Left lung (tissue), 10 donors: ENCODE results near the gene ZNF726. TPM values are rescaled to one million over a fixed set of nuclear protein-coding genes. Genes with fewer than 3 reads are reported as not detected.
A peak's percentile ranks its signal among the peaks of the same experiment; 100 is the strongest.

ENCODE experiments used
- ATAC-seq: fragments of 200-7000 bp; cut with Tn5 transposase; one replicate; pipeline ENCODE4 v1.9.1; 2020; ENCODE audit warnings: moderate library complexity
- DNase-seq, 4 donors: peaks; one replicate each; pipeline ENCODE4 v3.0.0-alpha.2; 2013 to 2020
- H3K27ac ChIP-seq, 2 donors: fragments of 200-600 bp; sonication (generic) in 1 of 2; one replicate each; pipeline versions ENCODE4 v1.5.0 to v1.8.0; 2020 to 2021
- H3K27me3 ChIP-seq, 2 donors: fragments of 200-600 bp; sonication (generic) in 1 of 2; one replicate each; pipeline versions ENCODE4 v1.5.0 to v1.8.0; 2020 to 2021
- H3K36me3 ChIP-seq, 2 donors: fragments of 200-600 bp; sonication (generic) in 1 of 2; one replicate each; pipeline versions ENCODE4 v1.5.0 to v1.8.0; 2020 to 2021
- H3K4me1 ChIP-seq, 2 donors: fragments of 200-600 bp; one replicate each; pipeline ENCODE4 v1.8.0; 2021
- H3K4me3 ChIP-seq, 2 donors: fragments of 200-600 bp; sonication (generic) in 1 of 2; one replicate each; pipeline versions ENCODE4 v1.5.0 to v1.8.0; 2020 to 2021; ENCODE audit warnings: mild to moderate bottlenecking in 1 of 2
- H3K9me3 ChIP-seq, 2 donors: fragments of 200-600 bp; sonication (generic) in 1 of 2; one replicate each; pipeline versions ENCODE4 v1.5.0 to v1.8.0; 2020 to 2021
- CTCF ChIP-seq, 2 donors: fragments of 200-600 bp; sonication (generic) in 1 of 2; IDR thresholded peaks; one replicate each; pipeline versions ENCODE4 v1.5.0 to v1.8.0; 2021; ENCODE audit warnings: antibody characterized with exemption in 2 of 2
- intact Hi-C, 2 donors: fragments of 100-400 bp; cut with DNase I; formaldehyde crosslinking; loops; one replicate each; pipeline versions ENCODE4 v1.11.2 to v1.14.2; 2022
- polyA plus RNA-seq, 6 donors: library from polyadenylated mRNA; unstranded; fragments of 120-200 nt; gene quantifications; one replicate each; pipeline ENCODE4 v1.2.1, GENCODE V29; 2013; ENCODE audit not compliant: insufficient read length in 6 of 6
- total RNA-seq, 2 donors: library from RNA; stranded (reverse); fragmentation: NEBNext Ultra II Directional; extraction: Animal tissue kit (Norgen Biotek cat#: 25700); gene quantifications; one replicate each; pipeline ENCODE4 v1.2.1, GENCODE V29; 2021
- donor health status: DM: no; HTN: yes; CAD: no.
- donor health status: DM: no; HTN: no; CAD: no.

Gene ZNF726
- total and polyA plus RNA-seq, 8 donors = 4.0 to 19.4 (median 13.2) TPM

DNA sequence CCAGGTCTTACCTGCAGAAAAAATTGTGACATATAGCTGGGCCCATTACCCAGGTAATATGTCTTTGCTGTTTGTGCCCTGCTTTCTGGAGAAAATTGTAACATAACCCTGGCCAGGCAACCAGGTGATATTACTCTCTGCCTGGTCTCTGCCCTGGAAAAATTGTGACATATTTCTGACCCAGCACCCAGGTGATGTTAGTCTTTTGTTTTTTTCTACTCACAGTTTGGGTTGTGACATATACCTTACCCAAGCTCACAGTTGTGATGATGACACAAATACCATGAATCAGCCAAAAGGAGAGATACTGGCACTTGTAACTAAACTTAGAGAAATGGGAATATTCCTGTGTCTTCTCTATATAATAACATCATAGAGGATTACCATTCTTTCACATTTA, 6.5 kb upstream of the ZNF726 start:
- no peaks in the 10 kb centered on the region for H3K36me3 ChIP-seq
- no peak overlapping the region for H3K4me3 ChIP-seq
- ATAC-seq (no peak), DNase-seq (no peak)
- no peak overlapping the region for H3K27ac ChIP-seq
- H3K9me3 ChIP-seq = peaks cover 0 to 46% of the 10 kb centered on the region in 2 donors
- intact Hi-C loops = no loop called here
- H3K4me1 ChIP-seq = no peaks in the 10 kb centered on the region
- no peaks in the 10 kb centered on the region for H3K27me3 ChIP-seq
- TF ChIP-seq CTCF (IDR thresholded peaks at IDR 0.05) = no peak

DNA sequence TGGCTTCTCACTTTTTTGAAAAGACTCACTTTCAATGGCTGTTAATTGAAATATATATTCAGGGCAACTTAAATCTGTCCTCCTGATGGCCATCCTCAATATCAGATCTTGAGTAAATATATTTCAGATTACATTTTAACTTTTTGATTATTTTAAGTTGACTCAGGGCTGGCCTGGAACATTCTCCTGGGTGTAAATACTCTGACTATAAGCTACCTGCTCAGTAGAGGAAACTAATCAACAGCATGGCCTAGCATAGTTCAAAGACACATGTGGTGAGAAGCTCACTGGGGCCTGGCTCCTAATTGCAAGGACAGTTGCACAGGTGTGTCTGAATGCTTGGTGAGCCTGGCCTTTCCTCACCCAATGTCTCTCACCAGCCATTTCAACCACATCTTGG, 5.5 kb upstream of the ZNF726 start:
- no peak for ATAC-seq
- Histone ChIP-seq H3K9me3 (peaks cover 0 to 37% of the 10 kb centered on the region in 2 donors), H3K4me3 (no peak overlapping the region), H3K27ac (no peak overlapping the region), H3K27me3 (no peaks in the 10 kb centered on the region), H3K4me1 (no peaks in the 10 kb centered on the region), H3K36me3 (no peaks in the 10 kb centered on the region)
- no peak for DNase-seq
- intact Hi-C loops = no loop called here
- TF ChIP-seq CTCF (IDR thresholded peaks at IDR 0.05) = no peak

GRCh38 chr19:23913931-23914330, 755 bp upstream of the ZNF726 start:
- no peak for TF ChIP-seq CTCF (IDR thresholded peaks at IDR 0.05)
- H3K27me3 ChIP-seq = no peaks in the 10 kb centered on the region
- no peak for ATAC-seq
- H3K4me1 ChIP-seq = no peaks in the 10 kb centered on the region
- no peak overlapping the region for H3K27ac ChIP-seq
- intact Hi-C loops = no loop called here
- DNase-seq = no peak
- H3K36me3 ChIP-seq = no peaks in the 10 kb centered on the region
- peaks cover 0 to 5% of the 10 kb centered on the region in 2 donors for H3K9me3 ChIP-seq
- H3K4me3 ChIP-seq = peak overlapping the region in 1 of 2 donors; percentile 52

DNA sequence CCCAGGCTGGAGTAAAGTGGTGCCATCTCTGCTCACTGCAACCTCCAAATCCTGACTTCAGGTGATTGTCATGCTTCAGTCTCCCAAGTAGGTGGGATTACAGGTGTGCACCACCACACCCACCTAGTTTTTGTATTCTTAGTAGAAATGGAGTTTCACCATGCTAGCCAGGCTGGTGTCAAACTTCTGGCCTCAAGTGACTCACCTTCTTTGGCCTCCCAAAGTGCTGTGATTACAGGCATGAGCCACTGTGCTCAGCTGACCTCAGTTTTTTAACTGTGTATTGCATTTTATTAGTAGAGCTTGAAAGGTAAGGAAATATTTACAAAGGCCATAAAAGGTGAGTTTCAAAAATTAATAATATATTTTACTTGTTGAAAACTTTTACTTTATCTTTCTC, 2.3 kb downstream of the ZNF726 start:
- DNase-seq = no peak
- no peak for TF ChIP-seq CTCF (IDR thresholded peaks at IDR 0.05)
- ATAC-seq = no peak
- Histone ChIP-seq H3K9me3 (peaks cover 0 to 4% of the 10 kb centered on the region in 2 donors), H3K27me3 (no peaks in the 10 kb centered on the region), H3K27ac (peak overlapping the region in 1 of 2 donors; percentile 10), H3K4me3 (no peak overlapping the region), H3K4me1 (no peaks in the 10 kb centered on the region), H3K36me3 (peaks cover 0 to 19% of the 10 kb centered on the region in 2 donors)
- intact Hi-C loops = no loop called here

GRCh38 chr19:23917856-23918255, 3.2 kb downstream of the ZNF726 start:
- no peaks in the 10 kb centered on the region for H3K4me1 ChIP-seq
- peak in 3 of 4 donors; percentile 33 to 85 (median 40) for DNase-seq
- peaks cover 0 to 20% of the 10 kb centered on the region in 2 donors for H3K36me3 ChIP-seq
- TF ChIP-seq CTCF (IDR thresholded peaks at IDR 0.05) = no peak
- intact Hi-C loops = no loop called here
- H3K27me3 ChIP-seq = no peaks in the 10 kb centered on the region
- ATAC-seq = peak; percentile 76
- H3K27ac ChIP-seq = peak overlapping the region; percentile 10 to 33
- no peak overlapping the region for H3K4me3 ChIP-seq
- peaks cover 0 to 8% of the 10 kb centered on the region in 2 donors for H3K9me3 ChIP-seq
